K562 (cell line): ENCODE data around the gene PPM1H. TPM values are rescaled to one million over a fixed set of nuclear protein-coding genes. Genes with fewer than 3 reads are reported as not detected.

Experiments
- ATAC-seq: fragments of 200-7000 bp; cut with Tn5 transposase; 3 replicates; pipeline ENCODE4 v1.9.1; 2020; ENCODE audit warnings: moderate library complexity
- BruUV-seq: library from RNA; stranded (reverse); fragments of 400-500 nt; replicated peaks from 2 replicates; lab custom pipeline; 2021; lab: Mats Ljungman, UMichigan
- CTCF ChIA-PET: fragments of 300-600 bp; formaldehyde crosslinking; extraction: SDS; loops from one replicate; lab custom pipeline; 2021; ENCODE audit warnings: low intra/inter-chr PET ratio; lab: Yijun Ruan, JAX
- POLR2A ChIA-PET: fragments of 300-600, 350-650 bp; sonication (Branson Sonifier 250); formaldehyde crosslinking; extraction: SDS; loops from one replicate; lab custom pipeline; 2021; ENCODE audit warnings: antibody characterized with exemption, inconsistent platforms; lab: Yijun Ruan, JAX
- DNase-seq, 4 experiments: peaks; one replicate each; pipeline versions ENCODE4 v3.0.0 to v3.0.0-alpha.2; 2011 to 2018; ENCODE audit warnings: low spot score in 3 of 4, mixed read lengths in 3 of 4; ENCODE audit errors: extremely low read depth in 1 of 4
- FAIRE-seq: peaks from 2 replicates; lab custom pipeline; 2011; peaks lifted over from hg19 to GRCh38; lab: Jason Lieb, UNC
- H2AFZ ChIP-seq: 2 replicates; pipeline ENCODE4 v1.6.0; 2011; ENCODE audit warnings: low read depth, low read length, control low read depth, inconsistent platforms
- H3K27ac ChIP-seq: fragments of 200-600 bp; 3 replicates; pipeline ENCODE4 v1.8.0; 2011; ENCODE audit warnings: low read depth, mild to moderate bottlenecking, control low read depth, inconsistent platforms, low read length, moderate library complexity, mixed read lengths; ENCODE audit errors: extremely low read depth
- H3K27me3 ChIP-seq, 2 experiments: fragments of 300-600 bp in 1 of 2; 2 replicates in 1 of 2; 3 replicates in 1 of 2; pipeline versions ENCODE4 v1.6.0 to v1.8.0; 2011; ENCODE audit warnings: inconsistent platforms in 2 of 2, low read length in 2 of 2, mild to moderate bottlenecking in 1 of 2, mixed read lengths in 1 of 2, moderate library complexity in 1 of 2; ENCODE audit not compliant: control insufficient read depth in 2 of 2, insufficient read depth in 2 of 2
- H3K36me3 ChIP-seq: fragments of 300-600 bp; 3 replicates; pipeline ENCODE4 v1.8.0; 2011; ENCODE audit warnings: mild to moderate bottlenecking, low read length, inconsistent platforms; ENCODE audit not compliant: control insufficient read depth, insufficient read depth
- H3K4me1 ChIP-seq, 2 experiments: fragments of 200-600 bp in 1 of 2; replicated peaks in 1 of 2; 2 replicates in 1 of 2; 3 replicates in 1 of 2; pipeline versions ENCODE4 v1.5.1 to v1.8.0; 2011; ENCODE audit warnings: inconsistent platforms in 2 of 2, low read length in 2 of 2, mild to moderate bottlenecking in 1 of 2, mixed read lengths in 1 of 2, moderate library complexity in 1 of 2; ENCODE audit not compliant: control insufficient read depth in 2 of 2, insufficient read depth in 2 of 2
- H3K4me2 ChIP-seq: 2 replicates; pipeline ENCODE4 v1.6.1; 2011; ENCODE audit warnings: low read length, control low read depth, inconsistent platforms, mixed read lengths; ENCODE audit not compliant: insufficient read depth
- H3K4me3 ChIP-seq: fragments of 200-600 bp; sonication (generic), shearing (Covaris generic); 2 replicates; pipeline ENCODE4 v1.5.1; 2016; ENCODE audit warnings: control low read depth, inconsistent platforms
- H3K79me2 ChIP-seq: fragments of 200-600 bp; 3 replicates; pipeline ENCODE4 v1.8.0; 2011; ENCODE audit warnings: low read length, inconsistent platforms; ENCODE audit not compliant: control insufficient read depth, insufficient read depth
- H3K9ac ChIP-seq, 2 experiments: 2 replicates each; pipeline versions ENCODE4 v1.6.0 to v1.6.1; 2011; ENCODE audit warnings: low read depth in 2 of 2, low read length in 2 of 2, control low read depth in 1 of 2, inconsistent platforms in 1 of 2, mild to moderate bottlenecking in 1 of 2, mixed read lengths in 1 of 2; ENCODE audit not compliant: insufficient read depth in 1 of 2
- H3K9me1 ChIP-seq: one replicate; pipeline ENCODE4 v1.6.0; 2011; ENCODE audit warnings: inconsistent platforms, mild to moderate bottlenecking, low read length, moderate library complexity; ENCODE audit not compliant: control insufficient read depth, insufficient read depth
- H3K9me3 ChIP-seq: replicated peaks from 2 replicates; pipeline ENCODE4 v1.5.1; 2011; ENCODE audit warnings: low read depth, low read length, inconsistent platforms; ENCODE audit not compliant: control insufficient read depth, insufficient read depth
- H4K20me1 ChIP-seq: replicated peaks from 2 replicates; pipeline ENCODE4 v1.6.1; 2011; ENCODE audit warnings: low read length, inconsistent platforms, mixed read lengths; ENCODE audit not compliant: control insufficient read depth, insufficient read depth
- CCAR2 ChIP-seq: fragments of 200-400 bp; formaldehyde crosslinking; IDR thresholded peaks from 2 replicates; pipeline ENCODE4 v1.6.1; 2017; ENCODE audit warnings: mild to moderate bottlenecking, low read depth, low read length
- CEBPB ChIP-seq: fragments of 450-650 bp; IDR thresholded peaks from 2 replicates; pipeline ENCODE4 v1.6.1; 2016; ENCODE audit warnings: missing genetic modification characterization, missing compliant biosample characterization
- HNRNPUL1 ChIP-seq: fragments of 200-400 bp; formaldehyde crosslinking; IDR thresholded peaks from 2 replicates; pipeline ENCODE4 v1.6.1; 2017; ENCODE audit warnings: low read length
- LCOR ChIP-seq: sonication (generic); formaldehyde crosslinking; IDR thresholded peaks from 2 replicates; pipeline ENCODE4 v1.8.0; 2022; ENCODE audit warnings: mild to moderate bottlenecking, missing genetic modification reagents
- MEF2D ChIP-seq: conservative IDR thresholded peaks from 2 replicates; pipeline ENCODE4 v1.6.1; 2016; ENCODE audit warnings: low read depth, missing genetic modification characterization, missing compliant biosample characterization
- SAFB2 ChIP-seq: fragments of 200-400 bp; formaldehyde crosslinking; IDR thresholded peaks from 2 replicates; pipeline ENCODE4 v1.6.1; 2018; ENCODE audit warnings: borderline replicate concordance, low read length, low read depth, moderate library complexity; ENCODE audit not compliant: severe bottlenecking
- SNAPC5 ChIP-seq: fragments of 250-450 bp; sonication (Bioruptor Pico); IDR thresholded peaks from 2 replicates; pipeline ENCODE4 v1.8.0; 2021; ENCODE audit warnings: moderate library complexity, mild to moderate bottlenecking, inconsistent platforms
- SNRNP70 ChIP-seq: fragments of 200-400 bp; formaldehyde crosslinking; optimal IDR thresholded peaks from 2 replicates; pipeline ENCODE3; 2017; ENCODE audit warnings: low read depth, low read length
- ZBTB34 ChIP-seq: fragments of 250-450 bp; sonication (Bioruptor Pico); IDR thresholded peaks from 2 replicates; pipeline ENCODE4 v1.8.0; 2021; ENCODE audit warnings: mild to moderate bottlenecking, moderate library complexity
- ZC3H11A ChIP-seq: IDR thresholded peaks from 2 replicates; pipeline ENCODE4 v1.6.1; 2012; ENCODE audit warnings: low read depth, low read length, improper control_type of control experiment
- WGBS: fragments of 100-300 bp; shearing (Covaris generic); methylation state at CpG from one replicate; pipeline ENCODE4 v1.1.6; 2016; ENCODE audit warnings: low coverage, mixed read lengths; ENCODE audit not compliant: insufficient coverage; ENCODE audit errors: missing lambda C conversion rate; 5-methylcytosine and 5-hydroxymethylcytosine counted together
- in situ Hi-C: fragments of 300-500 bp; cut with MboI; formaldehyde crosslinking; loops from 4 replicates; pipeline ENCODE4 v1.15.0; 2018; ENCODE audit warnings: inconsistent platforms, mixed read lengths
- intact Hi-C: fragments of 100-400 bp; cut with micrococcal nuclease; formaldehyde crosslinking; loops from 2 replicates; pipeline ENCODE4 v1.14.2; 2022
- polyA plus RNA-seq, 8 experiments: library from polyadenylated mRNA; depleted of rRNA in 4 of 8; stranded (reverse) in 5 of 8; unstranded in 3 of 8; fragments of >200 nt; fragmentation: Nextera tagmentation in 2 of 8; fragmentation: Illumina TruSeq in 1 of 8; extraction: Ambion mirVana in 2 of 8; extraction: Trizol in 1 of 8; gene quantifications; 2 replicates each; pipeline versions ENCODE4 v1.2.1 to v1.2.3, GENCODE V29; 2011 to 2014; ENCODE audit warnings: inconsistent platforms in 1 of 8, missing spikeins in 1 of 8
- total RNA-seq, 7 experiments: library from RNA; depleted of rRNA in 6 of 7; stranded (reverse); fragments of >200 nt in 6 of 7; fragmentation: Illumina TruSeq in 2 of 7; extraction: Trizol in 2 of 7; gene quantifications; 2 replicates each; pipeline versions ENCODE4 v1.2.1 to v1.2.3, GENCODE V29; 2011 to 2021; ENCODE audit warnings: low replicate concordance in 1 of 7
- TF ChIP-seq, protein P1 (sequence below): IDR thresholded peaks from 2 replicates; pipeline ENCODE4 v1.6.1; 2011; ENCODE audit not compliant: insufficient read length; ENCODE audit errors: extremely low read depth
- TF ChIP-seq, protein P2 (sequence below): fragments of 450-650 bp; IDR thresholded peaks from 2 replicates; pipeline ENCODE4 v1.6.1; 2018; ENCODE audit warnings: mild to moderate bottlenecking, low read depth; ENCODE audit not compliant: partially characterized antibody

The PPM1H gene
- total and polyA plus RNA-seq, 9 of the 15 experiments (the other 6 are each of a cell fraction or from before 2014, with no cell fraction given), result 5.3 to 29.3 (median 11.3) TPM

DNA sequence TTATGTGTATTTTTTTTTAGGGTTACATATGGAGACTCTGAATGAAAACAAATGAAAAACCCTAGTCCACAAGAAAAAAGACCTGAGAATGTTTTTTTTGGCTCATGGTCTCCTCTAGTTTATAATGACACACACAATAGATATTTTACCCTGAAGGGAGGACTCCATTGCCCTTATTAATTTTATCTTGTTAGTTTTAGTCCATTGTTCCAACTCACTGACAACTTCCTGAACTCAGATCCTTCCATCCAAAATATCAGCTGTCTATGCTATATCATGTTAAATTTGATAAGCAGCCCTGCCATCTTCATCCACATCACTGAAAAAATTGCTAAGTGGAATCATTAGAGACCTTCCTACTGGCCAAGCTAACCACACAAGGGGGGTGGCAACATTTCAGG lies 236.2 kb downstream of the PPM1H start (continued):
- TF ChIP-seq SAFB2, result no peak
- TF ChIP-seq CCAR2, result no peak

DNA sequence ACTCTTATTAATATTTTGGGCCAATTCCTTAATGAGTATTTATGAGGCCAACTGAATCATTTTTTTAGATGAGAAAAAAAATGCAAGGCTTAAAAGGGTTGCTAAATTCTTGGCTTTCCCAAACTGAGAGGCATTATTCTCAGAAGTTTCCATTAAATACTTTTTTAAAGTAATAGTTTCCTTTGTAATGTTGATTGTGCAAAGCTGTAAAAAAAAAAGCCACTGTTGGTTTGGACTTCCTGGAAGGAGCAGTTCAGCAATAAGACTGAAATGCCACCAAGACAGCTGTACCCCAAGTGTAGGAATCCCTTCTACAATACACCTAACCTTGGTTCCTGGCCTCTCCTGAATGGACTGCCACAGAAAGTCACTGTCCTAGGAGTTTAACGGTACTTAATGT lies 237.1 kb downstream of the PPM1H start:
- no peak for DNase-seq
- no peak overlapping the region for H3K4me3 ChIP-seq
- no peaks in the 10 kb centered on the region for H3K9me3 ChIP-seq
- no peak overlapping the region for H2AFZ ChIP-seq
- H4K20me1 ChIP-seq, result no peaks in the 10 kb centered on the region
- no peak for FAIRE-seq
- no peaks in the 10 kb centered on the region for H3K79me2 ChIP-seq
- H3K9me1 ChIP-seq, result no peaks in the 10 kb centered on the region
- POLR2A ChIA-PET, result interaction anchor here (0.6 kb wide), 1 partner anchor 8 kb away, joined by 3 read pairs; no protein-coding TSS in a partner anchor
- CTCF ChIA-PET, result no interaction called here
- H3K9ac ChIP-seq, result no peak overlapping the region
- no TSS peak for BruUV-seq
- H3K27ac ChIP-seq, result no peak overlapping the region
- intact Hi-C loops (no loop called here), in situ Hi-C loops (no loop called here)
- WGBS, result 20% methylated on average over 1 of the region's 1 CpG
- peaks cover 8% of the 10 kb centered on the region; the same call in 1 of the 3 replicates for H3K36me3 ChIP-seq
- H3K4me2 ChIP-seq, result no peak overlapping the region
- TF ChIP-seq ZBTB34 (CRISPR knock-in tag), result no peak
- TF ChIP-seq ZC3H11A, result no peak
- no peak for TF ChIP-seq MEF2D (tag)
- no peak for TF ChIP-seq HNRNPUL1
- TF ChIP-seq CEBPB (tag), result no peak
- TF ChIP-seq SNRNP70, result no peak
- no peak for TF ChIP-seq SNAPC5 (CRISPR knock-in tag)
- TF ChIP-seq, protein P1, sequence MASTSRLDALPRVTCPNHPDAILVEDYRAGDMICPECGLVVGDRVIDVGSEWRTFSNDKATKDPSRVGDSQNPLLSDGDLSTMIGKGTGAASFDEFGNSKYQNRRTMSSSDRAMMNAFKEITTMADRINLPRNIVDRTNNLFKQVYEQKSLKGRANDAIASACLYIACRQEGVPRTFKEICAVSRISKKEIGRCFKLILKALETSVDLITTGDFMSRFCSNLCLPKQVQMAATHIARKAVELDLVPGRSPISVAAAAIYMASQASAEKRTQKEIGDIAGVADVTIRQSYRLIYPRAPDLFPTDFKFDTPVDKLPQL, result no peak
- TF ChIP-seq LCOR (CRISPR knock-in tag), result no peak
- TF ChIP-seq, protein P2, sequence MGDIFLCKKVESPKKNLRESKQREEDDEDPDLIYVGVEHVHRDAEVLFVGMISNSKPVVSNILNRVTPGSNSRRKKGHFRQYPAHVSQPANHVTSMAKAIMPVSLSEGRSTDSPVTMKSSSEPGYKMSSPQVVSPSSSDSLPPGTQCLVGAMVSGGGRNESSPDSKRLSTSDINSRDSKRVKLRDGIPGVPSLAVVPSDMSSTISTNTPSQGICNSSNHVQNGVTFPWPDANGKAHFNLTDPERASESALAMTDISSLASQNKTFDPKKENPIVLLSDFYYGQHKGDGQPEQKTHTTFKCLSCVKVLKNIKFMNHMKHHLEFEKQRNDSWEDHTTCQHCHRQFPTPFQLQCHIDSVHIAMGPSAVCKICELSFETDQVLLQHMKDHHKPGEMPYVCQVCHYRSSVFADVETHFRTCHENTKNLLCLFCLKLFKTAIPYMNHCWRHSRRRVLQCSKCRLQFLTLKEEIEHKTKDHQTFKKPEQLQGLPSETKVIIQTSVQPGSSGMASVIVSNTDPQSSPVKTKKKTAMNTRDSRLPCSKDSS, result no peak
- no peak for ATAC-seq
- H3K27me3 ChIP-seq, result no peaks in the 10 kb centered on the region
- no peaks in the 10 kb centered on the region for H3K4me1 ChIP-seq
